Measurements from ENCODE around the gene TBX4.

Gene TBX4

DNA sequence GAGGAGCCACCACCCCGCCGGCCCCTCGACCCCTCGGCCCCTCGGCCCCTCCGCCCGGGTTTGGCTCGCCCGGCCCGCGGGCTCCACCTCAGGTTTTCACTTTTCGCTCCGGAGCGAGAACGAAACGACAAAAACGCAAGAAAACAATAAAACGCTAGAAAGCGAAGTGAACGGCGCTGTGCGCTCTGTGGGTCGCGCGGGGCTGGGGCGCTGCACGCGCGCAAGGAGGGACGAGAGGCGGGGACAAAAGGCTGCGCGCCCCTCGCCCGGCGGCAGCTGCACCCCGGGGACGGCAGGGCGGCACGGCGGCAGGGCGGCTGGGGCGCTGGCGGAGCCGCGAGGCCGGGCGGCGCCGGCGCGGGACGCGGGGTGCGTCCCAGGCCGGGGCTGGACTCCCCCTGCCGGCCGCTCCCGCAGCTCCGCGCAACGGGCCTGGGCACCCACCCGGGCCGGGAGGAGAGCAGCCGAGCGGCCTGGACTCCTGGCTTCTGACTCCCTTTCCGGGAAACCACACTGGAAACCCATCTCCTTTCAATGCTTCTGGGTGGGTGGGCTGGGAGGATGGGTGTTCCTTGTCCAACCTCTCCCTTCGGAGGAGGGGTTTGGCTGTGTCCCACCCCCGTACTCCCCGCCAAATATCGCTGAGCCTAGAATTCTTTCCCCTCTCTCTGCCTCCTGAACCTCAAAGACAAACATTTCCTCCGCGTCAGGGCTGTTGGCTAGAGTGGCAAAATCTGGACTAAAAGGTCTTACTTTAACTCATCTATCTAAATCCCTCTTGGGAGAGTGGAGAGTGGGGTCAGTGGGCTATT lies 42.7 kb upstream of the TBX4 start:
- Histone ChIP-seq H3K27me3 (ENCODE audit: control insufficient read depth in 1 of 2, insufficient read depth in 2 of 2, low read length in 2 of 2) (peaks cover 39 to 83% of the 10 kb centered on the region in 2 donors), H3K9ac (ENCODE audit: low read length) (no peak overlapping the region), H3K4me1 (ENCODE audit: insufficient read depth, low read length) (peaks cover 17% of the 10 kb centered on the region), H3K4me3 (ENCODE audit: low read depth in 1 of 2, low read length in 2 of 2) (peak overlapping the region; percentile 35 to 65), H3K9me3 (ENCODE audit: low read length) (no peaks in the 10 kb centered on the region), H3K36me3 (ENCODE audit: insufficient read depth, low read length) (no peaks in the 10 kb centered on the region), H3K27ac (ENCODE audit: low read depth, low read length) (no peak overlapping the region)

DNA sequence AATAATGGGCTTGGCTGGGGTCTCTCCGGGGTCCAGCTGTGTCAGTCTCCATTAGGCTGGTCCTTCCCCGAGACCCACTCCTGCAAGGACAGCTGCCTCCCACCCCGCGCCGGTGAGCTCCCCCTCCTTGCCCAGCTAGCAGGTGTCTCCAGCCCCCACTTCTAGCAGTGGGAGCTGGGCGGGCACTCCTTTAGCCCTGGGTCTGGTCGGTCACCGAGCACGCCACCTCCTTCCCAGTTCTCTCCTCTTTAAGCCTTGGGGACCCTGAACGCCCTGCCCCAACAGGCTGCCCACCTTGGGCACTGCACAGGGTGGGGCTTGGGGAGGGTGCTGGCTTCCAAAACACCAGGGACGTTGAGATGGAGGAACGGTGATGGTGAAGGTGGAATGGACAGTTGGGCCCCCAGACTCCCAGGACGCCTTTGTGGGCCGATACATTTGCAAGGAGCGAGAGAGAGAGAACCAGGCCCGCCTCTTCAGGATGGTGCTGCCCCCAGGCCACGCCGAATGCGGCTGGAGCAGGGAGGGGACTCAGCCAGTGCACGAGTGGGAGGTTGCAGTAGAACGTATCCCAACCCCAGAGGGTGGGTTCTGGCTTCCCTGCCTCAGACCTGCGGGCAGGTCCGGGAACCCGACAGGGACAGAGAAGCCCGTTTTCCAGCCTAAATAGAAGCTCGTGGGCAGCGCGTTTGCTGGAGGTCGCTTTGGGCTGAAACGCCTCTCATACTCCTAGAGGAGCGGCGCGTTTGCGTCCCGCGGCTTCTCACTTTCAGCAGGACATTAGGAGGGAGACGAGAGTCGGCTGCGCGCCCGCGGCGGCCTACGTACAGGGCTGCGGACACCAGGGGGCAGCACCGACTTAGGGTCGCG lies 41.8 kb upstream of the TBX4 start:
- H3K4me3 ChIP-seq (ENCODE audit: low read depth in 1 of 2, low read length in 2 of 2): peak overlapping the region; percentile 26 to 35
- H3K27ac ChIP-seq (ENCODE audit: low read depth, low read length): no peak overlapping the region
- peaks cover 14% of the 10 kb centered on the region for H3K4me1 ChIP-seq (ENCODE audit: insufficient read depth, low read length)
- H3K9ac ChIP-seq (ENCODE audit: low read length): no peak overlapping the region
- H3K9me3 ChIP-seq (ENCODE audit: low read length): no peaks in the 10 kb centered on the region
- H3K36me3 ChIP-seq (ENCODE audit: insufficient read depth, low read length): no peaks in the 10 kb centered on the region
- H3K27me3 ChIP-seq (ENCODE audit: control insufficient read depth in 1 of 2, insufficient read depth in 2 of 2, low read length in 2 of 2): peaks cover 34 to 75% of the 10 kb centered on the region in 2 donors

GRCh38 chr17:61411011-61411260 lies 41.3 kb upstream of the TBX4 start:
- Histone ChIP-seq H3K9ac (ENCODE audit: low read length) (no peak overlapping the region), H3K9me3 (ENCODE audit: low read length) (no peaks in the 10 kb centered on the region), H3K4me3 (ENCODE audit: low read depth in 1 of 2, low read length in 2 of 2) (peak overlapping the region; percentile 55 to 66), H3K4me1 (ENCODE audit: insufficient read depth, low read length) (peaks cover 14% of the 10 kb centered on the region), H3K27ac (ENCODE audit: low read depth, low read length) (no peak overlapping the region), H3K36me3 (ENCODE audit: insufficient read depth, low read length) (no peaks in the 10 kb centered on the region), H3K27me3 (ENCODE audit: control insufficient read depth in 1 of 2, insufficient read depth in 2 of 2, low read length in 2 of 2) (peaks cover 30 to 69% of the 10 kb centered on the region in 2 donors)

DNA sequence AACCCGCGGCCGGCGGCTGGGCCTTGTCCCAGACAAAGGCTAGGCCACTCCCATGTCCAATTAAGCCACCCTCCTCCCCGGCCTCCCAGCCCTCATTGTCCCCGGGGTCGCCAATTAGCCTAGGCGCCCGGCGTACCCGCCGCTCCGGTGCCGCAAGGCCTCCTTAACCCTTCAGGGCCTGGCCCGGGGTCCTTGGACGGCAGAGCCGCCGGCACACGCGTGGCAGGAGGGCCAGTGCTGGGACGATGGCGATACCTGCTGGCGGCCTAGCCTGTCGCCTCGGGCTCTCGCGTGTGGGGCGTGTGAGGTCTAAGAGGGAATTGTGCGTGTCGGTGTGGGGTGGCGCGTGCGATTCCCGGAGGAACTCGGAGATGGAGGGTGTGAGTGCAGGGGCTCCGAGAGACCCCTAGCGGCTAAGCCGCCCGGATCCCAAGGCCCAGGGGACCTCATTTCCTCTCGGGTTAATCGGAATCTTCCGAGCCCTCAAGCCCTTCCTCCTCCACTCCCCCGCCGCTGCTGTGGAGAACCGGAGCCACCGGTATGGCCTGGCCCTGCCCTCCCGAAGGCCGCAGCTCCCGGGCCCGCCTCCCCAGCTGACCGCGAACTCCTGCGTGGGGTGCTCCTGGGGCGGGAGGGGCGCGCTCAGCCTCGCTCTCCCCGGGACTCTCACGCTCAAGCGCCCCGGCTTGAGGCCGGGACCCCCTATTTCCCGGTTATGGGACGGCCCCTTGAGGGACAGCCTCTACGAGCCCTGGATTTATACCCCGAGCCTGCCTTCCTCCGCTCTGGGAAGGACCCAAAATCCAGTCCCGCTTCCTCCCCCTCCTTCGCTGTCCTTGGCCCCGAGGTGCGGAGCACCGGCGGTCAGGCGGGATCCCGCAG lies 40.7 kb upstream of the TBX4 start:
- H3K27me3 ChIP-seq (ENCODE audit: control insufficient read depth in 1 of 2, insufficient read depth in 2 of 2, low read length in 2 of 2): peaks cover 26 to 64% of the 10 kb centered on the region in 2 donors
- peaks cover 14% of the 10 kb centered on the region for H3K4me1 ChIP-seq (ENCODE audit: insufficient read depth, low read length)
- H3K36me3 ChIP-seq (ENCODE audit: insufficient read depth, low read length): no peaks in the 10 kb centered on the region
- H3K27ac ChIP-seq (ENCODE audit: low read depth, low read length): peak overlapping the region; percentile 67
- peak overlapping the region; percentile 55 to 66 for H3K4me3 ChIP-seq (ENCODE audit: low read depth in 1 of 2, low read length in 2 of 2)
- no peaks in the 10 kb centered on the region for H3K9me3 ChIP-seq (ENCODE audit: low read length)
- H3K9ac ChIP-seq (ENCODE audit: low read length): no peak overlapping the region

GRCh38 chr17:61412143-61412859 lies 39.9 kb upstream of the TBX4 start:
- peaks cover 21 to 61% of the 10 kb centered on the region in 2 donors for H3K27me3 ChIP-seq (ENCODE audit: control insufficient read depth in 1 of 2, insufficient read depth in 2 of 2, low read length in 2 of 2)
- H3K9me3 ChIP-seq (ENCODE audit: low read length): no peaks in the 10 kb centered on the region
- H3K4me3 ChIP-seq (ENCODE audit: low read depth in 1 of 2, low read length in 2 of 2): peak overlapping the region; percentile 55 to 66
- H3K9ac ChIP-seq (ENCODE audit: low read length): peak overlapping the region; percentile 21
- peak overlapping the region; percentile 63 for H3K27ac ChIP-seq (ENCODE audit: low read depth, low read length)
- no peaks in the 10 kb centered on the region for H3K36me3 ChIP-seq (ENCODE audit: insufficient read depth, low read length)
- H3K4me1 ChIP-seq (ENCODE audit: insufficient read depth, low read length): peaks cover 18% of the 10 kb centered on the region

GRCh38 chr17:61412860-61413660 lies 39.2 kb upstream of the TBX4 start:
- Histone ChIP-seq H3K27me3 (ENCODE audit: control insufficient read depth in 1 of 2, insufficient read depth in 2 of 2, low read length in 2 of 2) (peaks cover 19 to 54% of the 10 kb centered on the region in 2 donors), H3K9me3 (ENCODE audit: low read length) (no peaks in the 10 kb centered on the region), H3K27ac (ENCODE audit: low read depth, low read length) (peak overlapping the region; percentile 63), H3K4me1 (ENCODE audit: insufficient read depth, low read length) (peaks cover 18% of the 10 kb centered on the region), H3K36me3 (ENCODE audit: insufficient read depth, low read length) (no peaks in the 10 kb centered on the region), H3K9ac (ENCODE audit: low read length) (peak overlapping the region; percentile 21), H3K4me3 (ENCODE audit: low read depth in 1 of 2, low read length in 2 of 2) (peak overlapping the region; percentile 55 to 66)

- no peak overlapping the region for H3K27ac ChIP-seq (ENCODE audit: low read depth, low read length)
- H3K36me3 ChIP-seq (ENCODE audit: insufficient read depth, low read length): no peaks in the 10 kb centered on the region
- no peak overlapping the region for H3K4me3 ChIP-seq (ENCODE audit: low read depth in 1 of 2, low read length in 2 of 2)
- no peaks in the 10 kb centered on the region for H3K9me3 ChIP-seq (ENCODE audit: low read length)
- H3K4me1 ChIP-seq (ENCODE audit: insufficient read depth, low read length): peaks cover 17% of the 10 kb centered on the region
- no peak overlapping the region for H3K9ac ChIP-seq (ENCODE audit: low read length)
- H3K27me3 ChIP-seq (ENCODE audit: control insufficient read depth in 1 of 2, insufficient read depth in 2 of 2, low read length in 2 of 2): peaks cover 15 to 47% of the 10 kb centered on the region in 2 donors
Measured at GRCh38 chr17:61413661-61414126, 38.5 kb upstream of the TBX4 start.

DNA sequence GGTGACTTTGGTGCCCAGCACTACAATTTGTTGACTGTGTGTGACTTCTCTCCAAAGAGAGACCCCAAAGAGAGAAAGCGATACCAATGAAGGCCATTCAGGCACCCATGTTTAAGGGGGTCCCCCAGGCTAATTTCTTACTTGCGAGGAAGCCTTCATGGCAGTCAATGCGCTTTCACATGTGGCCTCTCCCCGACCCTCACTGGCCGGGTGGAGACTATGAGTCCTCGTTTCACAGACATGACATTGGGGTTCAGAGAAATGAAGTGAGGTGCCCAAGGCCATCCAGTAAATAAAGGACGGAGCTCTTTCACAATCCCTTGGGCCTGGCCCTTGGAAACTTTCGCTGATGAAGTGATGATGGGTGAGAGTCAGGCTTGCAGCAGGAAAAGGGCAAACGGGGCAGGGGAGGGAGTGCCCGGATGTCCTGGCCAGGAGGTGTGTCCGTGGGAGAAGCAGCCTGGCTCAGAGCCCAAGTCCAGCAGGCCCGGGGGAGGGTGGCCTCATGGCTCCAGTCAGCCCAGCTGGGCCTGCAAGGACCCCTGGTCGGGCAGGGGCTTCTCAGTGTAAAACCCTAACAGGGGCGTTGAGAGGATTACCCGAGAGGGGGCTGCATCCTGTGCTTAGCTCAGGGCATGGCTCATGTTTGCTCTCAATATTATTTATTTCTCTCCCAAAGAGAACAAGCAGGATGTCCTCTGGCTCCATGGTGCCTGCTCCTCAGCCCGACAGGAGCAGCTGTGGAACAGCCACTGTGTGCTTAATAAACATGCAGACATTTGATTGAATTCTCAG lies 37.9 kb upstream of the TBX4 start:
- no peak overlapping the region for H3K4me3 ChIP-seq (ENCODE audit: low read depth in 1 of 2, low read length in 2 of 2)
- H3K9ac ChIP-seq (ENCODE audit: low read length): no peak overlapping the region

GRCh38 chr17:61414936-61415251 lies 37.3 kb upstream of the TBX4 start:
- Histone ChIP-seq H3K9ac (ENCODE audit: low read length) (no peak overlapping the region), H3K4me1 (ENCODE audit: insufficient read depth, low read length) (peaks cover 11% of the 10 kb centered on the region), H3K36me3 (ENCODE audit: insufficient read depth, low read length) (no peaks in the 10 kb centered on the region), H3K27me3 (ENCODE audit: control insufficient read depth in 1 of 2, insufficient read depth in 2 of 2, low read length in 2 of 2) (peaks cover 9 to 39% of the 10 kb centered on the region in 2 donors), H3K27ac (ENCODE audit: low read depth, low read length) (no peak overlapping the region), H3K9me3 (ENCODE audit: low read length) (no peaks in the 10 kb centered on the region), H3K4me3 (ENCODE audit: low read depth in 1 of 2, low read length in 2 of 2) (no peak overlapping the region)

More for the DNA sequence above, 37.9 kb upstream of the TBX4 start:
- Histone ChIP-seq H3K27me3 (ENCODE audit: control insufficient read depth in 1 of 2, insufficient read depth in 2 of 2, low read length in 2 of 2) (peaks cover 11 to 41% of the 10 kb centered on the region in 2 donors), H3K4me1 (ENCODE audit: insufficient read depth, low read length) (peaks cover 12% of the 10 kb centered on the region), H3K36me3 (ENCODE audit: insufficient read depth, low read length) (no peaks in the 10 kb centered on the region), H3K27ac (ENCODE audit: low read depth, low read length) (no peak overlapping the region), H3K9me3 (ENCODE audit: low read length) (no peaks in the 10 kb centered on the region)
